PC-3 (cell line): Measurements from ENCODE around the gene SYMPK. TPM values are rescaled to one million over a fixed set of nuclear protein-coding genes. Genes with fewer than 3 reads are reported as not detected.

Experiments
- ATAC-seq: fragments of 200-7000 bp; cut with Tn5 transposase; 2 replicates; pipeline ENCODE4 v1.9.1; 2020; ENCODE audit warnings: mild to moderate bottlenecking, moderate library complexity
- BruUV-seq: library from RNA; stranded (reverse); fragments of 400-500 nt; replicated peaks from 2 replicates; lab custom pipeline; 2021; lab: Mats Ljungman, UMichigan
- CTCF ChIA-PET: fragments of 300-600 bp; sonication (Branson Sonifier 250); formaldehyde crosslinking; loops from one replicate; lab custom pipeline; 2022; ENCODE audit warnings: antibody characterized with exemption; lab: Charles Lee
- POLR2A ChIA-PET: fragments of 300-600 bp; sonication (Branson Sonifier 250); formaldehyde crosslinking; loops from one replicate; lab custom pipeline; 2022; ENCODE audit warnings: antibody characterized with exemption; ENCODE audit not compliant: unreplicated experiment; lab: Charles Lee
- DNase-seq: peaks from one replicate; pipeline ENCODE4 v3.0.0-alpha.2; 2015
- H2AFZ ChIP-seq: fragments of 300-600 bp; sonication (generic); 2 replicates; pipeline ENCODE4 v1.6.0; 2016; ENCODE audit warnings: antibody characterized with exemption, low read length
- H3F3A ChIP-seq: fragments of 300-600 bp; sonication (generic); one replicate; pipeline ENCODE4 v1.6.0; 2017; ENCODE audit warnings: antibody characterized with exemption, low read length, control low read depth, mild to moderate bottlenecking; ENCODE audit not compliant: unreplicated experiment
- H3K27ac ChIP-seq: fragments of 300-600 bp; sonication (generic); 2 replicates; pipeline ENCODE4 v1.5.1; 2016; ENCODE audit warnings: mild to moderate bottlenecking, low read length
- H3K27me3 ChIP-seq: fragments of 300-600 bp; sonication (generic); 2 replicates; pipeline ENCODE4 v1.6.1; 2016; ENCODE audit warnings: low read length, mixed read lengths
- H3K36me3 ChIP-seq: fragments of 300-600 bp; sonication (generic); 2 replicates; pipeline ENCODE4 v1.6.1; 2016; ENCODE audit warnings: low read depth, mixed run types, low read length, mixed read lengths
- H3K4me1 ChIP-seq: fragments of 300-600 bp; sonication (generic); 2 replicates; pipeline ENCODE4 v1.5.1; 2016; ENCODE audit warnings: low read length; ENCODE audit not compliant: insufficient read depth
- H3K4me2 ChIP-seq: fragments of 300-600 bp; sonication (generic); 2 replicates; pipeline ENCODE4 v1.6.0; 2016; ENCODE audit warnings: low read length
- H3K4me3 ChIP-seq: fragments of 300-600 bp; sonication (generic); 2 replicates; pipeline ENCODE4 v1.5.1; 2016; ENCODE audit warnings: mild to moderate bottlenecking, low read length, mixed read lengths
- H3K79me2 ChIP-seq: fragments of 300-600 bp; sonication (generic); 2 replicates; pipeline ENCODE4 v1.6.1; 2017; ENCODE audit warnings: low read length, mixed read lengths
- H3K9ac ChIP-seq: fragments of 300-600 bp; sonication (generic); 2 replicates; pipeline ENCODE4 v1.6.0; 2016; ENCODE audit warnings: mild to moderate bottlenecking, low read length
- H3K9me2 ChIP-seq: fragments of 300-600 bp; sonication (generic); replicated peaks from 2 replicates; pipeline ENCODE4 v1.6.1; 2016; ENCODE audit warnings: mixed run types, low read length, mixed read lengths
- H3K9me3 ChIP-seq: fragments of 300-600 bp; sonication (generic); 2 replicates; pipeline ENCODE4 v1.6.1; 2016; ENCODE audit warnings: low read length, mixed read lengths
- H4K20me1 ChIP-seq: fragments of 300-600 bp; sonication (generic); 2 replicates; pipeline ENCODE4 v1.6.1; 2016; ENCODE audit warnings: low read length, mixed read lengths
- EZH2 ChIP-seq: fragments of 300-600 bp; sonication (generic); IDR thresholded peaks from one replicate; pipeline ENCODE4 v1.6.1; 2017; ENCODE audit warnings: antibody characterized with exemption, mild to moderate bottlenecking, low read length; ENCODE audit not compliant: unreplicated experiment
- EZH2phosphoT487 ChIP-seq: fragments of 300-600 bp; sonication (generic); IDR thresholded peaks from 2 replicates; pipeline ENCODE4 v1.6.1; 2018; ENCODE audit warnings: mild to moderate bottlenecking, antibody characterized with exemption, low read length, borderline replicate concordance
- intact Hi-C: fragments of 100-400 bp; cut with micrococcal nuclease; formaldehyde crosslinking; loops from 2 replicates; pipeline ENCODE4 v1.9.0; 2023
- total RNA-seq: library from RNA; depleted of rRNA; stranded (reverse); fragments of >200 nt; gene quantifications from 2 replicates; pipeline ENCODE4 v1.2.3, GENCODE V29; 2014
- TF ChIP-seq, protein P1 (sequence below): fragments of 300-600 bp; sonication (generic); conservative IDR thresholded peaks from 2 replicates; pipeline ENCODE4 v1.5.1; 2017; ENCODE audit warnings: antibody characterized with exemption, low read depth, mild to moderate bottlenecking, low read length

SYMPK gene
- total RNA-seq, 1 experiment from 2014 or later = 36.6 TPM

DNA sequence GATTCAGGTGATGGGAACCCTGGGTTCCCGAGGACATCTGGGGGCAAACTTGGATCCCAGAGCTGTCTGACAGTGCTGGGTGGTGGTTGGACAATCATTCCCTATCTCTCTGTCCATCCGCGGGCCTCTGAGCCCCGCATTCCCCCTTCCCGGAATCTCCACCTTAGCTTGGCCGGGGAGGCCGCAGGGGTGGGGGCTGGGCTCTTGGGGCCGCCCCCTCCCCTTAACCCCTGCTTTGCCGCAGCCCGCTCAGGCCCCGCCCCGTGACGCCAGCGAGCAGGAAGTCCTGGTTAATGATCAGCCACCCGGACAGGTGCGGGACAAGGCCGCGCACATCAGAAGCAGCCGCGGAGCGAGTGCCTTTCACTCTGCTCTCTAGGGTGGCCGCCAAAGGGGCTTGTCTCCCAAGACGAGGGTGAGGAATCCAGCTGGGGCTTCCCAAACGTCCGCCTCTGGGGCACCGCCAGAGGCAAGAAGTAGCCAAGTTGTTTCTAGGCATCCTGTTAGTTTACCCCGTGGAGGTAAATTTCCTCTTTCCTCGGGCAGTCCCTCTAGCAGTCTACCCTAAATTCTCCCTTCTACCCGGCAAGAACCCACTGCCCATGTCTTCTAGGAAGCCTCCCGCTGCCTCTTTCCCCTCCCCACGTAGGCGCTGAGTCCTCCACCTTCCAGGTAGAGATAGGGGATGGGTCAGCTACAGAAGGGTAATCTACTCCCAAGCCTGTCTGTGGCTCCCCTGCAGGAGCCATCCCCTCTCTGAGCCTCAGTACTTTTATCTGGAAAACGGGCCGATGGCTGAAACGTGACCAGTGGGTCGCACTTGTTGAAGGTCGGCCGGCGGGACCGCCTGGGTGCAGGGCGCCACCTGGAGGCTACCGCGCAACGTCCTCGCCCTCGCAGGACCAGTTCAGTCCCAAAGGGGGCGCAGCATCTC, 20.0 kb upstream of the SYMPK start:
- CTCF ChIA-PET = no interaction called here
- TF ChIP-seq EZH2phosphoT487 = no peak
- TF ChIP-seq, protein P1, sequence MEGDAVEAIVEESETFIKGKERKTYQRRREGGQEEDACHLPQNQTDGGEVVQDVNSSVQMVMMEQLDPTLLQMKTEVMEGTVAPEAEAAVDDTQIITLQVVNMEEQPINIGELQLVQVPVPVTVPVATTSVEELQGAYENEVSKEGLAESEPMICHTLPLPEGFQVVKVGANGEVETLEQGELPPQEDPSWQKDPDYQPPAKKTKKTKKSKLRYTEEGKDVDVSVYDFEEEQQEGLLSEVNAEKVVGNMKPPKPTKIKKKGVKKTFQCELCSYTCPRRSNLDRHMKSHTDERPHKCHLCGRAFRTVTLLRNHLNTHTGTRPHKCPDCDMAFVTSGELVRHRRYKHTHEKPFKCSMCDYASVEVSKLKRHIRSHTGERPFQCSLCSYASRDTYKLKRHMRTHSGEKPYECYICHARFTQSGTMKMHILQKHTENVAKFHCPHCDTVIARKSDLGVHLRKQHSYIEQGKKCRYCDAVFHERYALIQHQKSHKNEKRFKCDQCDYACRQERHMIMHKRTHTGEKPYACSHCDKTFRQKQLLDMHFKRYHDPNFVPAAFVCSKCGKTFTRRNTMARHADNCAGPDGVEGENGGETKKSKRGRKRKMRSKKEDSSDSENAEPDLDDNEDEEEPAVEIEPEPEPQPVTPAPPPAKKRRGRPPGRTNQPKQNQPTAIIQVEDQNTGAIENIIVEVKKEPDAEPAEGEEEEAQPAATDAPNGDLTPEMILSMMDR = peak; percentile 94
- H3K27ac ChIP-seq = no peak overlapping the region
- peak overlapping the region; percentile 68 for H2AFZ ChIP-seq
- H4K20me1 ChIP-seq = peaks cover 3% of the 10 kb centered on the region; the same call in 1 of the 2 replicates
- POLR2A ChIA-PET = no interaction called here
- peak; percentile 25 for ATAC-seq
- no peaks in the 10 kb centered on the region for H3K9me2 ChIP-seq
- H3K9ac ChIP-seq = peak overlapping the region; percentile 33; the same call in 1 of the 2 replicates
- peak overlapping the region; percentile 62 for H3K4me3 ChIP-seq
- H3K4me2 ChIP-seq = peak overlapping the region; percentile 90
- H3K9me3 ChIP-seq = no peaks in the 10 kb centered on the region
- H3F3A ChIP-seq = no peaks in the 10 kb centered on the region
- no peaks in the 10 kb centered on the region for H3K27me3 ChIP-seq
- peaks cover 20% of the 10 kb centered on the region; the same call in 1 of the 2 replicates for H3K4me1 ChIP-seq
- peaks cover 21% of the 10 kb centered on the region for H3K79me2 ChIP-seq
- H3K36me3 ChIP-seq = peaks cover 2% of the 10 kb centered on the region; the same call in 1 of the 2 replicates
- intact Hi-C loops = loop anchor here (2.0 kb wide), 1 partner anchor 20 kb away; the partner anchor contains the start of gene SYMPK
- peak; percentile 85 for DNase-seq
- TSS peak; percentile 28 for BruUV-seq

DNA sequence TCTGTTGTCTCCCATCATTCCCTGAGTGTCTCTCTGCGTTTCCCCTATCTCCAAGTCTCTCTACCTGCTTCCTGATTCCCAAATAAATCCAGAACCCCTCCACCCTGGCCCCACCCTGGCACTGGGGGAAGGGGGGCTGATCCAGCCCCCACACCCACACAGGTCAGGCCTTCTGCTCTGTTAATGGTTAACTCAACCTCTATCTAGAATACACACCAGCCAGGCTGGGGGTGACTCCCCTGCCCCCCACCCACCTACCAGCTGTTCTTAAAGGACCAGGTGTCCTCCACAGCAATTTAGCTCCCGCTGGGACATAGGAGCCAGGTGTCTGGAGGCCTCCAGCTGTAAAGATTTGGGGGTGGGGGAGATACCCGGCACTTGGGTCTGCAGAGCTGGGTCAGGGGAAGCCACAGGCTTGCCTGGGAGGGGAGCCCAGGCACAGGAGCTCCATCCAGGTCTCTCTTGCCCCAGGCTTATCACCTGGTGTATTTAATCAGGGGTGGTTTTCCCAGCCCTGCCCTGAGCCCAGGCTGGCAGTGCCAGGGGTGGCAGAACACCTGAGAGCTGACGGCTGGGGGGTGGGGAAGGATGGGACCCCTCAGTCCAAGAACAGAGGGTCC, 19.1 kb upstream of the SYMPK start:
- BruUV-seq = no TSS peak
- no peaks in the 10 kb centered on the region for H3F3A ChIP-seq
- no peaks in the 10 kb centered on the region for H3K27me3 ChIP-seq
- DNase-seq (no peak), ATAC-seq (no peak)
- intact Hi-C loops = loop anchor here (2.0 kb wide), 1 partner anchor 19 kb away; the partner anchor contains the start of gene SYMPK
- TF ChIP-seq EZH2phosphoT487 (no peak), EZH2 (no peak)
- TF ChIP-seq, protein P1 = no peak
- peaks cover 21% of the 10 kb centered on the region for H3K79me2 ChIP-seq
- no peak overlapping the region for H3K27ac ChIP-seq
- peaks cover 20% of the 10 kb centered on the region; the same call in 1 of the 2 replicates for H3K4me1 ChIP-seq
- H3K4me3 ChIP-seq = no peak overlapping the region
- peaks cover 2% of the 10 kb centered on the region; the same call in 1 of the 2 replicates for H3K36me3 ChIP-seq
- ChIA-PET CTCF (no interaction called here), POLR2A (no interaction called here)
- peaks cover 3% of the 10 kb centered on the region; the same call in 1 of the 2 replicates for H4K20me1 ChIP-seq
- H3K9me3 ChIP-seq = no peaks in the 10 kb centered on the region
- H2AFZ ChIP-seq = no peak overlapping the region
- peak overlapping the region; percentile 90; the same call in 1 of the 2 replicates for H3K4me2 ChIP-seq
- no peak overlapping the region for H3K9ac ChIP-seq
- H3K9me2 ChIP-seq = no peaks in the 10 kb centered on the region
